Cardiac ventricle fibroblast (primary cell): Measurements from ENCODE around the gene EGLN1. TPM values are rescaled to one million over a fixed set of nuclear protein-coding genes. Genes with fewer than 3 reads are reported as not detected.

Experiments
- total RNA-seq: library from RNA; depleted of rRNA; stranded (reverse); fragments of >200 nt; gene quantifications from 2 replicates; pipeline ENCODE4 v1.2.3, GENCODE V29; 2015

The EGLN1 gene
- 35.1 and 35.6 TPM in 2 replicates for total RNA-seq

DNA sequence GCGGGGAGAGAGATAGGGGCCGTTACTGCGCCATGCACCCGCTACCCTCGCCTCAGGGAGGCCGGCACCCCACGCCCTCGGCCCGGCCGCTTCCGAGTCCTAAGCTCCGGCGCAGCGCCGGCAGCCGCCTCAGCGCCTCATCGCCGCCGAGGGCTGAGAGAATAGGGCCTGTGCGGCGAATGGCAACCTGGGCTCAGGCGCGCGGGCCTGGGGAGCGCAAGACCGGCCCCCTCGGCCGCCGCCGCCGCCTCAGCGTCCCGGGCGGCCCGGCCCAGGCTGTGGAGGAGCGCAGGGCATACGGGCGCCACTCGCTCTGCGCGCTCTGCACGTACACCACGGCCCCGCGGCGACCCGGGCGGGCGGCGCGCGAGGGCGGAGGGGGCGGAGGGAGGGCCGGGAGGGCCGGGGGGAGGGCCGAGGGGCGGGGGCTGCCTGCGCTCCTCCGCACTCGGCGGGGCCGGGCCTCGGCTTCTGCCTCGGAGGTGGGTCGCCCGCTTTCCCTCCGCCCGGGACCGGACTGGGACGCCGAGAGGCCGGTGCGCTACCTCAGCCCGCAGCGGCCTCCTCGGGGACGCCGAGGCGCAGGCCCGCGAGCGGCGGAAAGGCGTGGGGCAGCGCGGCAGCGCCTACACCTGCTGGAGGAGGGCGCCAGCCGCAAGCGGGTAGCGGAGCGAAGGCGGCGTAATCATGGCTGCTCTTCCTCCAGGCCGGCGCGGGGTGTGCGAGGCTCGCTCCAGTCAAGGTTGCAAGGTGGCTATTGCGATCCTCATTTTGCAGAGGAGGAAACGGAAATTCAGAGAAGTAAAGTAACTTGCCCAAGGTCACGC is at the start of gene EGLN1:
TSS of gene EGLN1 (minus strand) at position 317 of the 827 bp plus-strand sequence. CDS start 399 bp downstream, outside the sequence.

DNA sequence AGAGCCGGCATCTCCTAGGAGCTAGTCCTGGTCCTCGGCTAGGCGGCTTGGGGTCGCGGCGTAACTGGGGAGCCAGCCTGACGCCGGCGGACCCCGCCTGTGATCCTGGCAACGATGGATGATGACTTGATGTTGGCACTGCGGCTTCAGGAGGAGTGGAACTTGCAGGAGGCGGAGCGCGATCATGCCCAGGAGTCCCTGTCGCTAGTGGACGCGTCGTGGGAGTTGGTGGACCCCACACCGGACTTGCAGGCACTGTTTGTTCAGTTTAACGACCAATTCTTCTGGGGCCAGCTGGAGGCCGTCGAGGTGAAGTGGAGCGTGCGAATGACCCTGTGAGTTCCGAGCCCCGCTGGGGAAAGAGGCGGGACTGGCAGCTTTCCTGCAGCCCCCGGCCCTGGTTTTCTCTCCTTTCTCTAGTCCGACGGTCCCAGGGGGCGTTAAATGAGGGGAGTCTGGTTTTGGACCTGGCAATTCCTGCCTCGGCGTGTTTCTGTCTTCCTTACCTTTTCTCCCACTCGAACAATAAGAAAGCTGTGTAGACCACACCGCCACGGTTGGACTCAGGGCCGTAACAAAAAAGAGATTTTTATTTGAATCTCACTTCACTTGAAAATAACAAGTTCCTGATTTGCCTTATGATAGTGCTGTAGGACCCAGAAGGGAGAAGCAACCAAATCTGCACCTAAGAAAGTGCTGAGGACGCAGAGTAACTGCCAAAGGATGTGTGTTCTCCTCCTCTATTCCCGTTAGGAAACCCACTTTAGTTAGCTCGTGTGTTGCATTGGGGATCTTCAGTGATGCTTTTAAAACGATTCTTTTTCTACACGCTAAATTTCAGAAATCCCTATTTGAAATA is 83.6 kb downstream of the EGLN1 start, which contains the start of gene SPRTN:
TSS of gene SPRTN (plus strand) at position 24 of the 859 bp plus-strand sequence. CDS start at position 115, 91 bp downstream.

DNA sequence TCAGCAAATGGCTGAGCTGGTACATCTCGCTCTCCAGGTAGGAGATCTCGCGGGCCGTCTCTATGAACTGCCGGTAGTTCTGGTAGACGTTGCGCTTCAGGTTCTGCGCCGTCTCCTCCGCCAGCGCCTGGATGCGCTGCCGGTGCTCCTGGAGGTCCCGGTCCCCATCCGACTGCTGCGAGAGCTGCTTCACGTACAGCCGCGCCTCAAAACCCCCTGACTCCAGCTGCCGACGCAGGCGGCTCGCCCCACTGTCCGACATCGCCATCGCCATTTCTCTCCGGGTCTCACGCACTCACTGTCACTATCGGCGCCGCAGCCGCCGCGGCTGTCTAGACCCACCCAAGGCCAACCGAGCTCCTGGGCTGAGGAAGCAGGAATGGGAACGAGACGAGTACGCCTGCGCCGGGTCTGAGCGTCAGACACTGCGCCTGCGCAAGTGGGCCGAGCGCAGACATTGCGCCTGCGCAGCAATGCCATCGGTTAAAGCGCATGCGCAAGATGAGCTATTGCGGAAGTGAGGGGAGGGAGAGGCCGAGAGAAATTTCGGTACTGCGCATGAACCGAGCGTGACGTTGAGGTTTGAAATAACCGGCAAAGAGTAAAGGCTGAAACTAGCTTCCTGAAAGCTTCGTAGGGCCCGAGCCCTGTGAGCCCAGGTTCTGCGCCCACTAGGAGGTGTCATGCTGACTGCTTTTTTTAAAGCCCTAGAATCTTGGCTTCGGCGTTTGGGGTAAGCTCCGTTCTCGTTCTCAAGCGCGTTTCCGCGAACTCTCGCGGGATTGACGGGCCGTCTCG is 84.4 kb downstream of the EGLN1 start, which contains the start of gene EXOC8:
TSS of gene EXOC8 (minus strand) at position 381 of the 798 bp plus-strand sequence. CDS start at position 274, 107 bp downstream.

Other genes with a start within 250 kb of the EGLN1 start
- gene GNPAT, start 181.1 kb downstream of the EGLN1 start, total RNA-seq: 21.4 and 26.7 TPM in 2 replicates
- 11.8 and 12.5 TPM in 2 replicates for gene EXOC8, start 84.4 kb downstream of the EGLN1 start, total RNA-seq
- gene SPRTN, start 84.0 kb downstream of the EGLN1 start, total RNA-seq: 7.6 and 18.3 TPM in 2 replicates
- 16.0 and 17.6 TPM in 2 replicates for gene TSNAX, start 106.4 kb upstream of the EGLN1 start, total RNA-seq
- gene DISC1, start 204.5 kb upstream of the EGLN1 start, total RNA-seq: 2.9 and 3.6 TPM in 2 replicates